Skeletal muscle cell (primary cell): ENCODE data around the gene DPF1.
"Not testable (repeated sequence)": the region's sequence is repeated elsewhere in the genome, so short reads cannot be mapped to it uniquely, and the experiment has no call there.

Source experiments
- DNase-seq: peaks from one replicate; pipeline ENCODE4 v3.0.0-alpha.2; 2010; ENCODE audit warnings: low read depth
- H3K4me3 ChIP-seq: 2 replicates; pipeline ENCODE4 v1.5.1; 2011; ENCODE audit warnings: low read depth, mild to moderate bottlenecking, control low read depth, low read length, moderate library complexity

DPF1 gene

DNA sequence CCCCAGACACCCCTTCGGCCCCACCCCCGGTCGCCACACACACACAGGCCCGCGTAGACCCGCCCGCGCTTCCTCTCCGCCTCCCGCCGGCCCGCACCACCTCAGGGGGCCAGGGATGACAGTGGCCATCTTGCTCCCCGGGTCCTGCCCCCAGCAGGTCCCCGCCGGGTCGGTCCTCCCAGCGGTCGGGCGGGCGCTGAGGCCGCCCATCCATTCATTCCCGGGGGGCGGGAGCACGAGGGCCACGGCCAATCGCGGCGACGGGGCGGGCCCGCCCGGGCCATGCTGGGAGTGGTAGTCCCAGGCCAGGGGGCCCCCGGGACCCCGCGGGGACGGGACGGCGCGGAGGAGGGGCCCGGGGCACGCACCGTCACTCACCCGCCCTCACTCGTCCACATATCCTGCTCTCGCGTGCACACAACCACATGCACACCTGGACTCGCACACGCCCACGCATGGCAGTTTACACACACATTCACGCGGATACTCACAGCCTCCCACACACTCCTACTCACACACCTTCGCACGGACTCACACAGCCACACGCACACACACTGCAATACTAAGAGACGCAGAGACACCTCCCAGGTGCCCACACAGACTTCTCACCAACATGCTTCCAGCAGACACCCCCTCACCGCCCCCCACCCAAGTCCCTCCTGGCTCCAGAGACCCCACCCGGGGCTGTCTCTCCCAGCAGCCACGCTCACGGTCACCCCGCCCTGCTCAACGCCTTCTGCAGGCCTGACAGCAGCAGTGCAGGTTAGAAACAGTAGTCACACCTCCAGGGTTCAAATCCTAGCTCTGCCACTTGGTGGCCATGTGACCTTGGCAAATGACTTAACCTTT lies at the start of gene DPF1:
Gene DPF1 (minus strand): TSS at position 209 of the 849 bp plus-strand sequence. CDS start 80 bp downstream, at position 129.
- H3K4me3 ChIP-seq, result peak within 1 kb of the TSS; percentile 65
- no peak for DNase-seq

DNA sequence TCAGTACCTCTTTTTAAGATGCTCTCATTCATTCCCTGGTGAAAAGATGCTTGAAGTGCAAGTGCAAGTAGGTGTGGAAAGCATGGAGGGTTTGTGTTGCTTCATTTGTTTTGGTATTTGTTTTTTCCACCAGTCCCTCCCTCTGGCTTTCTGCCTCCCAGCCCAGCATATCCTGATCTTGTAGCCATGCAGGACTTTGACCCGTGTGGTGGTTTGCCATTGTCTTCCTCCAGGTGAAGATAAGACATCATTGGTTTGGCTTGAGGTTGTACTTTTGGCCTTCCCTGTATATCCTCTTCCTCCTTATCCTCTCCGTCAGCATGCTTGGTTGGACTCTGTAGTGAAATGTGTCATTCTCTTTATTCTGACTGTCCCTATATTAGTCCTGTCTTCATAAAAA lies 49.5 kb upstream of the DPF1 start:
- DNase-seq, result no peak
- no peak overlapping the region for H3K4me3 ChIP-seq

DNA sequence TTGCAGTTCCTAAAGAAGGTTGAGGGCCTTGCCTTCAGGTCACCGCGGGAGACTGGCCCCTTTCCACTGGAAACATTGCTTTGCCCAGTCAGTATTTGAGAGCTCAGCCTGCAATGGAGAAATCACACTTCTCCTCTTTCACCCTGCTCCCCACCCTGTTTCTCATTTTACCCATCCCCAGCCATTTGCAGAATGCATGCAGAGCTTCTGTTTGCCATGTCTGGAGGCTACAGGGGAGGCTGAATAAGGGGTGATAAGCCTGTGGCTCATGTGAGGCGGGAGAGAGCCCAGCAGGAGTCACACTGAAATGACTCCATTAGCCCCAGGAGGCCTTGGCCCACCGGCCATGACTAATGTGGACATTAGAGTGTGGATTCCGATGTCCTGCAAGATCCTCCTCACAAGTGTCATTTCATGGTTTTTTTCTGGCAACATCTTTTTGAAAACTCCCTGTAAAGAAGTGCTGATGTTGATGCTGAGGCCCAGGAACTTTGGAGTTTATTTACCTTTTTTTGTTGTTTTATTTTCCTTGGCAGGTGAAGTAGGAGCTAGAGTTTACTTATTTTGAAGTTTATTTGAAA lies 46.7 kb upstream of the DPF1 start:
- H3K4me3 ChIP-seq, result no peak overlapping the region
- DNase-seq, result no peak

DNA sequence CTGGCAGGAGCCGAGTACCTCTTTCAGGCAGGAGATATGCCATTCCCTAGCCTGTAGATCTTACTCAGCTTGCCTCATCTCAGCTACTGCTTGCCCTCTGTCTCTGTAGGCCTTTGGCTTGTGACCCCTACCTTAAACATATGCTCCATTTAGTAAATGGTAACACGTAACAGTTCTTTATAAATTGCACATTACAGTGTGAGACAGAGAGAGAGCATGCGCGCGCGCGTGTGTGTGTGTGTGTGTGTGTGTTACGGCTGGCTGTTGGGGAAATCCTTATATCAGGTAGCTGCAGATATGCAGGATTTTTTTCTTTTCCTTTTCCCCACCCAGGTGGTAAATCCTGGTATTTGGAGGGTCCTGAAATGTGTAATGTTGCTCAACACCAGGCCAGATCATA lies 44.5 kb upstream of the DPF1 start:
- H3K4me3 ChIP-seq, result no peak overlapping the region
- DNase-seq, result no peak

DNA sequence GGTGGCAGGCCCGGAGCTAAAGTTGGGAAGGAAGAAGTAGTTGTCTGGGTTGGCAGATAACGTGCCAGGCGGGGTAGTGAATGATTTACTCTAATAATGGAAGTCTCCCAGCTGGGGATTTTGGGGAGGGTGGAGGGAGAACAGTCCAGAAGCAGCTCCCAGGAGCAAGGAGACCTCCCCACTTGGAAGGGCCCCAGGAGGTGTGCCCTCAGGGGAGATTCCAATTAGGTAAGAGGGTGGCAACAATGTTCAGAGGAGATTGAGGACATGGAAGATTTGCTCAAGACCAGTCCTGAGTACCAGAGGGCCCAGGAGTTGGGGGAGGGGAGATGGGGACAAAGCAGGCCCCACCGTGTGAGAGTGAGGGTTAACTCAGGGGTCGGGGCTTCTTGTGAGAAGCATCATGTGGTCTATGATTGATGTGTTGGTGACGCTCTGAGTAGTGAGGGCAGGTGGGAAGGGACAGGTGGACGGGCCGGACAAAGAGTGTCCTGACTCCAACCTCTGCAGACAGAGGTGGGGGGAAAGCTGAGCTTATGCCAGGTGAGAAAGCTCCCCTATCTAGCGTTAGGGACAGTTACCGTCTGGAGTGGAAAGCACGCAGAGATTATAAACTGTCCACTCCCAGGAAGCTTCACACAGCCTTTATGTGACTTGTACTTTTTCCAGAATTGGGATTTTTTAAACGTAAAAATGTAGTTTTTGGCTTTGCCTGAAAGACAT lies 43.9 kb upstream of the DPF1 start:
- H3K4me3 ChIP-seq, result no peak overlapping the region
- DNase-seq, result no peak

DNA sequence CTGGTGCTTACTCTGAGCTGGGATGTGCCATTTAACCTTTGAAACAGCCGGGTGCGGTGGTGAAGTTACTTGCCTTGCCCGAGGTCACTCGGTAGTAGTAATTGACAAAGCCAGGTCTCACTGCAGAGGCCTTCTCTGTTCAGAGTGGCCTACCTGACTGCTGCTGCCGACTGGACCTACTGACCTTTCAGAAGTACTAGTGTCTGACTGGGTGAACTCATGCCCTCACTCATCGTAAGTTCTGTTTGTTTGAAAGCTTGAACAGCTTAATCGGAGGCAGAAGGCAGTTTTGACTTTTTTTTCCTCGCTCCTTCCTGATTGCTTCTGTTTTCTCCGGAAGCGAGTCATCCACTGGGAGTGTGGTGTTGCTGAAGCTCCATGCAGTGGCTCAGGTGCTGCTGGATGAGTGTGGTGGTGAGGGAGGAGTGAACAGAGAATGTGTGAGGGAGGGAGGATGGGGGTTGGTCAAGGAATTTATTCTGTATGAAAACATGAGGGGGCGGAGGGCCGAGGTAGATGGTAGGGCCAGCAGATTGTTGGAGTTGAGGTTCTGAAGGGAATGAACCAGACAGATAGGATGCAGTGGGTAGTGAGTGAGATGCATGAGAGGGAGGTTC lies 43.1 kb upstream of the DPF1 start:
- no peak overlapping the region for H3K4me3 ChIP-seq
- no peak for DNase-seq

DNA sequence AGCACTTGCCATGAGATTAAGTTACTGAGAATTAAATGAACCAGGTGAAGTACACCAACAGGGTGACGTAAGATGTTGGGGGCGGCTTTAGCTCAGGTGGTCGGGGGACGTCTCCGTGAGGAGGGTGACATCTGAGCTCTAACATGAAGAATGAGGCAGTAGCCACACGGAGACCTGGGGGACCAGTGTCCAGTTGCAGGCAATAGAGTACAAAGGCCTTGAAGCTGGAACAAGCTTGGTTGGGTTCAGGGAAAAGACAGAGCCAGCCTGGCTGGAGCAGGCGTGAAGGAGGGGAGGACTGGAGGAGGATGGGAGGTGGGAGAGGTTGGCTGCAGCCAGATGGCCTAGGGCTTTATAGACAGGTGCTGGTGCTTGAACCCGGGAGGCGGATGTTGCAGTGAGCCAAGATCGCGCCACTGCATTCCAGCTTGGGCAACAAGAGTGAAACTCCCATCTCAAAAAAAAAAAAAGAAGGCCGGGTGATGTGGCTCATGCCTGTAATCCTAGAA lies 42.0 kb upstream of the DPF1 start:
- no peak overlapping the region for H3K4me3 ChIP-seq

DNA sequence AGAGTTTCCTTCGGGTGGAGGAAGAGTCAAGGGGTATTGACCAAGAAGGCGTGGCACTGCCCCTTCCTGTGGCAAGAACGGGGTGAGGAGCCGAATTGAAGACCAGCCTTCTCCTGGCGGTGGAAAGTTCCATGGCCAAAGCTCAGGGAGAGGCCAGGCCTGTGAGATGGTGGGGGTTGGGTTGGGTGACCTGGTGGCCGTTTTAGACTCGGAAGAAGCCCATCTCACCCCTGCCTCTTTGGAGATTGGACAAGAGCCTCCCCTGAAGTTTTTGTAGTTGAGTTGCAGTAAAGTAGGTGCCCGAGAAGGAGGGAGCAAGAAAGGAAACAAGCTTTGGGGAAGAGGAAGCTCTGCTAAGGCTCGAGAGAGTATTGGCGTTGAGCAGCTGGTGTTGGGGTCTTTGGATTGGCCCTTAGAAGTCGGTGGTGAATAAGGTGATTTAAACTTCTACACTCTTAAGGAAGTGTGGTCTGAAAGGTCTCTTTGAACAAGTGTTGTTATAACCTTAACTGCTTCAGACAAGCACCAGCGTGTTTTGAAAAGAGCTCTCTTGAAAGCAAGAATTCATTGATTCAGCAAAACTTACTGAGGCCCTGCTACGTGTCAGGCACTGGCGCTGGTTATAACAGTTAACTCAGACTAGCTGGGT lies 41.3 kb upstream of the DPF1 start:
- H3K4me3 ChIP-seq, result no peak overlapping the region

More for the DNA sequence above, 42.0 kb upstream of the DPF1 start:
- no peak for DNase-seq

DNA sequence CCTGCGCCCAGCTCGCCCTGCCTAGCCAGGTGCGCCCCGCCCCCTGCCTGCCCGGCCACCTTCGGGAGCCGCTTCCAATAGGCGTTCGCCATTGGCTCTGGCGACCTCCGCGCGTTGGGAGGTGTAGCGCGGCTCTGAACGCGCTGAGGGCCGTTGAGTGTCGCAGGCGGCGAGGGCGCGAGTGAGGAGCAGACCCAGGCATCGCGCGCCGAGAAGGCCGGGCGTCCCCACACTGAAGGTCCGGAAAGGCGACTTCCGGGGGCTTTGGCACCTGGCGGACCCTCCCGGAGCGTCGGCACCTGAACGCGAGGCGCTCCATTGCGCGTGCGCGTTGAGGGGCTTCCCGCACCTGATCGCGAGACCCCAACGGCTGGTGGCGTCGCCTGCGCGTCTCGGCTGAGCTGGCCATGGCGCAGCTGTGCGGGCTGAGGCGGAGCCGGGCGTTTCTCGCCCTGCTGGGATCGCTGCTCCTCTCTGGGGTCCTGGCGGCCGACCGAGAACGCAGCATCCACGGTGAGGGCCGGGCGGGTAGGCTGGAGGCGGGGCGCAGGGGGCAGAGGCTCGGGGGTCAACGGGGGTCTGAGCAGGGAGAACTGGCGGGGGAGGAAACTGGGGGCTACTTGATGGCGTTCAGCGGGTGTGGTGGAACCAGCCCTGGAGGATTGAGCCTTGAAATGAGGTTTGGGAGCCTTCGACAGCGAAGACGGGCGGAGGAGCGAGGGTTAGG lies 40.6 kb upstream of the DPF1 start, which contains the start of gene SPINT2:
Gene SPINT2 (plus strand): TSS at position 88 of the 727 bp plus-strand sequence. CDS start 320 bp downstream, at position 408.
- no peak for DNase-seq
- H3K4me3 ChIP-seq, result peak within 1 kb of the TSS; percentile 42

More for the DNA sequence above, 41.3 kb upstream of the DPF1 start:
- DNase-seq, result no peak

DNA sequence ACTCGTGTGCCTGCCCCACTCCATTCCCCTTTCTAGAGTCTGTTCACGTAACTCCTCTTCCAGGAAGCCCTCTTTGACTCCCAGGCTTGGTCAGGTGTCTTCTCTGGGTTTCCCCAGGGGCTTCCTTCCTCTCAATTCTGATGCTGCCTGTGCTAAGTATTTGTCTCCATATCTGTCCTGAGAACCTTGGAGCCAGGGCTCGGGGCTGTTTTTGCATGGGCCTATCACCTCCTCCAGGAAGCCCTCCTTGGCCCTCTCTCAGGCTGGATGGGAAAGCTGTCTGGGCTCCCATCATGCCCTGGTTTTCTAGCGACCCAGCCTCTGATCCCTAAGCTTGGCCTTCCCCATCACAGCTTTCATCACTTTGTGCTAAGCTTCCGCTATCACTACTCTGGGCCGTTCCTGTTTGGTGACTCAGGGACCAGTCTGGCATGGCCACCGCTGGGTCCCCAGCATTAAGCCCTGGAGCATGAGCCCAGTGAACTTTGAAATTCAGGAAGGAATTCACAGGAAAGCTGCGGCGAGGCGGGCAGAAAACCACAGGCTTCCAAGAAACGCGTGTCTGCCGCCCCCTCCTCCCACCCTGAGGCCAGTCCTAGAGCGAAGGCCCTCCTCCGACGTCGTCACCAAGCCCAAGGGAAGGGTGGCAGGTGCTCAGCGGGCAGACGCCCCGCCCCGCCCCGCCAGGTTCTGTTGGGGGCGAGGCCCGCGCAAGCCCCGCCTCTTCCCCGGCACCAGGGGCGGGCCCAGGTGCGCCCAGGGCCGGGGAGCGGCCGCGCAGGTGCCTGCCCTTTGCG lies 39.9 kb upstream of the DPF1 start:
- DNase-seq, result no peak
- peak overlapping the region; percentile 42 for H3K4me3 ChIP-seq

DNA sequence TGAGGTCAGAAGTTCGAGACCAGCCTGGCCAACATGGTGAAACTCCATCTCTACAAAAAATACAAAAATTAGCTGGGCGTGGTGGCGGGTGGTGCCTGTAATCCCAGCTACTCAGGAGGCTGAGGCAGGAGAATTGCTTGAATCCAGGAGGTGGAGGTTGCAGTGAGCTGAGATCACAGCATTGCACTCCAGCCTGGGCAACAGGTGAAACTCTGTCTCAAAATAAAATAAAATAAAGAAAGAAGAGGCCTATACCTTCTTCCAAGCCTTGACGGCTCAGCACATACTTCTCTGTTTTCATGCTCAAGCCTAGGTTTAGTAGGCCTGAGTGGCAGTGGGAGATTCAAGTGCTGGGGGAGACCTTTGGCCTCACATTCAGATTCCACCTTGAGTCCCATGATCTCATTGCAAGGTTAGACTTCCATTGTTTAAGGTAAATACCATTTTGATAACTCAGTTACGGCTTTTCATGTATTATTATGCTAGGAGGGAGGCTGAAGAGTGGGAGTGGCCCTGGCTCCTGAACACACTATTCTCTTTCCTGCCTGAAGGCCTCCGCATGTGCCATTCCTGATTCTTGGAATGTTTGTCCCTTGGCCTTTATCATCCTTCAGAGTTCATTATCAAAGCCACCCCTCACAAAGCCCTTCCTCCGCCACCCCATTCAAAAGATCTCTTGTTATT lies 38.7 kb upstream of the DPF1 start:
- H3K4me3 ChIP-seq, result no peak overlapping the region
- no peak for DNase-seq

DNA sequence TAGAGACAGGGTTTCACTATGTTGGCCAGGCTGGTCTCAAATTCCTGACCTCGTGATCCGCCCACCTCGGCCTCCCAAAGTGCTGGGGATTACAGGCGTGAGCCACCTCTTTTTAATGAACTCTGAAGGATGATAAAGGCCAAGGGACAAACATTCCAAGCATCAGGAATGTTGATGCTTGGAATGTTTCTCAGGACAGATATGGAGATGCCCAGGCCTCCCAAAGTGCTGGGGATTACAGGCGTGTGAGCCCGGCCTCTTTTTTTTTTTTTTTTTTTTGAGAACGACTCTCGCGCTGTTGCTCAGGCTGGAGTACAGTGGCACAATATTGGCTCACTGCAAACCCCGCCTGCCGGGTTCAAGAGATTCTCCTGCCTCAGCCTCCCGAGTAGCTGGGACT lies 37.9 kb upstream of the DPF1 start:
- H3K4me3 ChIP-seq, result not testable (repeated sequence)

DNA sequence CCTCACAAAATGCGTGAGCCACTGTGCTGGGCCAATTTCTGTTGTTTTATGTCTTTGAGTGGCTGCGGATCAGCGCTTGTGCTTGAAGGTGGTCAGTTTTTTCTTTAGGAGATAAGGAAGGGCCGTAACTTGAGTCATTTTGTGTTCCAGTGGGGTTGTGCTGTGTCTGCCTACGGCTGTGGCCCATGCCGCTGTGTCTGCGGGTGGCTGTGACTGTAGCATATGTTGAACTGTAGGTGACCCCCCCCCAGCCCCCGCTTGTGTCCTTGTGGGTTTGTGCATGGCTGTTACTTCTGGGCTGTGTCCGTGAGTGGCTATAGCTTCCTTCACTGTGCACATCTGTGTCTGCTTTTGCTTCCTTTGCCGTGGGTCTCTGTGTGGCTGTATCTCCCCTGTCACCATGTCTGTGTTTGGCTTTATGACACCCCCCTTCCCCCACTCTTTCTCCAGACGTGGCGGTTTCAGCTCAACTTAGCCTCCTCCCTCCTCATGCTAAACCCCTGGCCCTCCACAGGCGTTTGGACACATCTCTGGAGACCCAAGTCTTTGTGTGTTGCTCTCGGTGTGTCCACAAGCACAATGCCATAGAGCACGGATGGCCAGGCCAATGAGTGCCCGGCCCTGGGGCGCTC lies 31.5 kb upstream of the DPF1 start:
- no peak for DNase-seq
- H3K4me3 ChIP-seq, result no peak overlapping the region

More for the DNA sequence above, 37.9 kb upstream of the DPF1 start:
- DNase-seq, result not testable (repeated sequence)

DNA sequence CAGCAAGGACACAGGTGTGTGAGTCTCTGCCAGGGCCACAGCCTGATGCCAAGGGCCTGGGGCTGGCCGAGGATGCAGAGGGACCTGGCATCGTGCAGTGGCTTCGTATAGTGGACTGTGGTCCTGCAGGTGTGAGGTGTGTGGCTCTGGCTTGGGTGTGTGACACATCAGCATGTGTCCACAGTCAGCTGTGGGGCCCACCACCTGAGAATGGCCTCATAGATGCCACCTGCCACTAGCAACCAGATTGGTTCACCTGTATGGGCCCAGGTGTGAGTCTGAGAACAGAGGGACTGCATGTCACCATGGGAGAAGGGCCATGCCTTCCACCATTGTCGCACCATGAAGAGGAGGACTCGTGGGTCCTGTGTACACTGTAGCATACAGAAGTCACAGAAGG lies 29.8 kb upstream of the DPF1 start:
- H3K4me3 ChIP-seq, result no peak overlapping the region
- DNase-seq, result no peak

DNA sequence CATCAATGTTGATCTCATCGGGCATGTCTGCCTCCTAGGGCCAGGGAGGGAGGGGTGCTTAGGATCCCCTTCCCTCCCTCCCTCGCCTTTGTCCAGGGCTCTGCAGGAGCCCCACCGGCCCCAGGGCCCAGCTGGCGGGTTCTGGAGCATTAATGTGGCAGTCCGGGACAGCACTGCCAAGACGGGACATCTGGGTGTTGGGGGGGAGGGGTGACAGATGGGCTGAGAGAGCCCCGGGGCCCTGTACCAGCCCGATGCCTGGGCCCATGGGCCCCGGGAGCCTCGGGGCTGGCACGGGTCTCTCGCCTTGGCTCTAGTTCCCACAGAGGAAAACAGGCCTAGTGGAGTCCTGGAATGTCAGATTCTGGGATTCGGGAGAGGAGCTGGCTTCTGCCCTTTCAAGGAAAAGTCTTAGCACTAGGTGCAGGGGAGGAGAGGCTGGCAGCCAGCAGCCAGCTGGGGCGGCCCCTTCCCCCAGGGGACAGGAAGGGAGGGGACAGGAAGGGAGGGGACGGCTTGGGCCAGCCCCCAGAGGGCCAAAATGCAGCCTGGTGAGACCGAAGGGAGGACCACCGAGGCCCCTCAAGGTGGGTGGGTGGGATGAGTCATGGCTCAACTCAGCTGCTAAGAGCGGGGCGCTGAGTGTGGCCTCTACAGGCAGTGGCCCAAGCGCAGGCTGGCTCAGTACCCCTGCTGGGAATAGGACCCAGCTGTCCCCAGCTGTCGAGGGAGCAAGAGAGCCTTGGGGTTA lies 29.1 kb upstream of the DPF1 start:
- no peak overlapping the region for H3K4me3 ChIP-seq
- DNase-seq, result no peak

DNA sequence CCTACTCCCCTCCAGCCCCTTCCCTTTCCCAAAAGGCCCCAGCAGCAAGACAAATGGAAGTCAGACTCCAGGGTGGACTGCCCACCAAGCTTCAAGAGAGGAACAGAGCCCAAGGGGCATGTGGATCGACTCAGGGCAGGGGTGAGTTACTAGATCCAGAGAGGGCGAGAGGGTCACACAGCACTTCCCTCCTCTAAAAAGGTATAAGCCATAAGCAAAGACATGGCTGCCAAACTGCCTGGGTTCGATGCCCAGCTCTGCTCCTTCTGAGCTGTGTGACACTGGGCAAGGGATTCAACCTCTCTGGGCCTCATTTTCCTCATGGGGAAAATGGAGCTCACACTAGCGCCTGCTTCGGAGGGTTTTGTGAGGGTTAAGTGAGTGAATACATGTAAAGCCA lies 28.4 kb upstream of the DPF1 start:
- no peak for DNase-seq
- no peak overlapping the region for H3K4me3 ChIP-seq
